HG03378 (cell line): ENCODE data around the gene SPNS2.
"Not testable (repeated sequence)": the region's sequence is repeated elsewhere in the genome, so short reads cannot be mapped to it uniquely, and the experiment has no call there.

ENCODE experiments used
- ATAC-seq: cut with Tn5 transposase; IDR thresholded peaks from one replicate; pipeline ENCODE4 v1.9.1; 2021; ENCODE audit warnings: mild to moderate bottlenecking, moderate library complexity; ENCODE audit not compliant: unreplicated experiment

The SPNS2 gene

GRCh38 chr17:4562015-4562969 is 63.6 kb downstream of the SPNS2 start:
- ATAC-seq, result no peak

GRCh38 chr17:4565209-4566141 is 66.8 kb downstream of the SPNS2 start:
- no peak for ATAC-seq

GRCh38 chr17:4566785-4567184 is 68.1 kb downstream of the SPNS2 start:
- no peak for ATAC-seq

GRCh38 chr17:4569591-4569990 is 70.9 kb downstream of the SPNS2 start:
- ATAC-seq, result no peak

GRCh38 chr17:4572131-4572530 is 73.5 kb downstream of the SPNS2 start:
- no peak for ATAC-seq

GRCh38 chr17:4573115-4573514 is 74.4 kb downstream of the SPNS2 start:
- no peak for ATAC-seq

- no peak for ATAC-seq
Observed at GRCh38 chr17:4573669-4574068, 75.0 kb downstream of the SPNS2 start.

- no peak for ATAC-seq
Observed at GRCh38 chr17:4574448-4575045, 75.9 kb downstream of the SPNS2 start.

- no peak for ATAC-seq
Observed at GRCh38 chr17:4576161-4576558, 77.5 kb downstream of the SPNS2 start.

GRCh38 chr17:4576729-4577322 is 78.1 kb downstream of the SPNS2 start:
- ATAC-seq, result no peak

- ATAC-seq, result no peak
Observed at GRCh38 chr17:4577386-4577993, 78.8 kb downstream of the SPNS2 start.

GRCh38 chr17:4578349-4578748 is 79.7 kb downstream of the SPNS2 start:
- ATAC-seq, result not testable (repeated sequence)

GRCh38 chr17:4579678-4580077 is 81.0 kb downstream of the SPNS2 start:
- ATAC-seq, result no peak

GRCh38 chr17:4580291-4580690 is 81.6 kb downstream of the SPNS2 start:
- no peak for ATAC-seq

- no peak for ATAC-seq
Observed at GRCh38 chr17:4582101-4582501, 83.4 kb downstream of the SPNS2 start.

GRCh38 chr17:4582691-4583090 is 84.0 kb downstream of the SPNS2 start:
- no peak for ATAC-seq

GRCh38 chr17:4583206-4583605 is 84.5 kb downstream of the SPNS2 start:
- ATAC-seq, result no peak

- ATAC-seq, result no peak
Observed at GRCh38 chr17:4583782-4584100, 85.1 kb downstream of the SPNS2 start.

- ATAC-seq, result no peak
Observed at GRCh38 chr17:4584101-4584916, 85.6 kb downstream of the SPNS2 start, which contains the start of gene SMTNL2. SMTNL2 (plus strand) TSS chr17:4584529; CDS start chr17:4584606, 77 bp downstream.
